Cardiac muscle cell (in vitro differentiated cells and primary cell): ENCODE results near the gene CLBA1. TPM values are rescaled to one million over a fixed set of nuclear protein-coding genes. Genes with fewer than 3 reads are reported as not detected.

Experiments used
- DNase-seq, 2 donors: peaks; one replicate each; pipeline versions ENCODE4 v3.0.0 to v3.0.0-alpha.2; 2010 to 2017; ENCODE audit warnings: low read depth in 1 of 2, low spot score in 1 of 2
- H3K27ac ChIP-seq: fragments of 200-600 bp; sonication (generic); 2 replicates; pipeline ENCODE4 v1.5.1; 2016
- H3K27me3 ChIP-seq: fragments of 200-600 bp; sonication (generic); 2 replicates; pipeline ENCODE4 v1.6.0; 2016; ENCODE audit warnings: control low read depth
- H3K36me3 ChIP-seq: fragments of 200-600 bp; sonication (generic); 2 replicates; pipeline ENCODE4 v1.5.1; 2016; ENCODE audit warnings: control low read depth
- H3K4me1 ChIP-seq: fragments of 200-600 bp; sonication (generic); 2 replicates; pipeline ENCODE4 v1.8.1; 2017; ENCODE audit warnings: low read depth, mild to moderate bottlenecking, mixed run types
- H3K4me3 ChIP-seq: fragments of 200-600 bp; sonication (generic); 2 replicates; pipeline ENCODE4 v1.5.1; 2016; ENCODE audit warnings: mild to moderate bottlenecking
- H3K9me3 ChIP-seq: fragments of 200-600 bp; sonication (generic); 2 replicates; pipeline ENCODE4 v1.5.1; 2017; ENCODE audit warnings: low read depth, mild to moderate bottlenecking, control low read depth
- CTCF ChIP-seq: IDR thresholded peaks from 2 replicates; pipeline ENCODE4 v1.5.1; 2012; ENCODE audit warnings: low read depth, mild to moderate bottlenecking, low read length
- polyA plus RNA-seq: library from polyadenylated mRNA; unstranded; fragments of >200 nt; fragmentation: Nextera tagmentation; extraction: Ambion mirVana; gene quantifications from 2 replicates; pipeline ENCODE4 v1.2.1, GENCODE V29; 2016
- total RNA-seq: library from RNA; depleted of rRNA; stranded (reverse); fragments of >200 nt; gene quantifications from 2 replicates; pipeline ENCODE4 v1.2.3, GENCODE V29; 2016

The CLBA1 gene
- total and polyA plus RNA-seq, 2 experiments from 2014 or later = 15.5 to 20.4 TPM

- Histone ChIP-seq H3K9me3 (no peaks in the 10 kb centered on the region), H3K36me3 (peaks cover 28% of the 10 kb centered on the region), H3K4me1 (peaks cover 11% of the 10 kb centered on the region), H3K27me3 (no peaks in the 10 kb centered on the region), H3K27ac (peak overlapping the region; percentile 66), H3K4me3 (no peak overlapping the region)
- no peak for DNase-seq
- no peak for TF ChIP-seq CTCF
Observed at GRCh38 chr14:105005929-105006830, 20.6 kb downstream of the CLBA1 start.

GRCh38 chr14:105006831-105007592, 21.4 kb downstream of the CLBA1 start:
- Histone ChIP-seq H3K27me3 (no peaks in the 10 kb centered on the region), H3K4me1 (peaks cover 14% of the 10 kb centered on the region), H3K36me3 (peaks cover 28% of the 10 kb centered on the region), H3K27ac (peak overlapping the region; percentile 66), H3K9me3 (no peaks in the 10 kb centered on the region), H3K4me3 (no peak overlapping the region)
- DNase-seq = no peak
- no peak for TF ChIP-seq CTCF

- Histone ChIP-seq H3K9me3 (no peaks in the 10 kb centered on the region), H3K27me3 (no peaks in the 10 kb centered on the region), H3K27ac (peak overlapping the region; percentile 66), H3K36me3 (peaks cover 28% of the 10 kb centered on the region), H3K4me3 (no peak overlapping the region), H3K4me1 (peaks cover 22% of the 10 kb centered on the region)
- no peak for TF ChIP-seq CTCF
- no peak for DNase-seq
Observed at GRCh38 chr14:105007593-105008264, 22.1 kb downstream of the CLBA1 start.

GRCh38 chr14:105010106-105010505, 24.5 kb downstream of the CLBA1 start:
- no peak for DNase-seq

More at GRCh38 chr14:105010106-105010505, 24.5 kb downstream of the CLBA1 start:
- Histone ChIP-seq H3K4me3 (no peak overlapping the region), H3K36me3 (peaks cover 28% of the 10 kb centered on the region), H3K27me3 (no peaks in the 10 kb centered on the region), H3K9me3 (no peaks in the 10 kb centered on the region), H3K27ac (peak overlapping the region; percentile 22), H3K4me1 (peaks cover 39% of the 10 kb centered on the region)
- no peak for TF ChIP-seq CTCF
